ENCODE results near the gene PLA2G2C.

PLA2G2C gene

DNA sequence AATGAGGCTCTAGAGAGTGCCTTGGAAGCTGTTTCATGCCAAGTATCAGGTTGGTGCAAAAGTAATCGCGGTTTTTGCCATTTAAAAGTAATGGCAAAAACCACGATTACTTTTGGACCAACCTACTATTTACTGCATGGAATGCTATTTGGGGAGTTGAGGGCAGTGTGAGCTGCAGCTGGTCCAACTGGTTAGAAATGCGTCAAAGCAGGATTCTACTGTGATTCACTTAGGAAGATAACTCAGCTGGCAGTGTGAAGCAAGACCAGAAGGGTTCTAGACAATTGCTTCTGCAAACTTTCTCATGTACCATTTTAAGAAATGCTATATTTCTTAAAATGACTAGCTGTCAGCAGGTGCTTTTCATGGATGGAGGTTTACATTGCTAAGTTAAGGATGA, 21.2 kb upstream of the PLA2G2C start:
- DNase-seq (ENCODE audit: low read depth), result no peak

DNA sequence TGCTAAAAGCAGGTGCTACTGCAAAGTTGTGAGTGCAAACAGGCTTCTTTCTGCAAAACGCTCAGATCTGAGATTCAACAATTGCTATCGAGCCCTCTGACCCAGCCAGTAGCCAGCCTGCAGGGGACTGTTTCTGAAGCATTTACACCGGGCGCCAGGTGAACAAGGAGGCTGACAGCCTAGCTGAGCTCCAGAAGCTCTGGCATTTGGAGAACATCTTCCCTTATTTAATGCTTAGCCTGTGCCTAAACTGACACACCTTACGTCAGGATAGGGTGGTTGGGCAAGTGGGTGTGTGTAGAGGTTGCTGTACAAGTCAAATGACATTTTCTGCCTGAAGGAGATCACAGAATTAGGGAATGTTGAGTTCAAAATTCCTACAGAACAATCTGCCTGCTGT, 15.8 kb upstream of the PLA2G2C start:
- no peak for DNase-seq (ENCODE audit: low read depth)

DNA sequence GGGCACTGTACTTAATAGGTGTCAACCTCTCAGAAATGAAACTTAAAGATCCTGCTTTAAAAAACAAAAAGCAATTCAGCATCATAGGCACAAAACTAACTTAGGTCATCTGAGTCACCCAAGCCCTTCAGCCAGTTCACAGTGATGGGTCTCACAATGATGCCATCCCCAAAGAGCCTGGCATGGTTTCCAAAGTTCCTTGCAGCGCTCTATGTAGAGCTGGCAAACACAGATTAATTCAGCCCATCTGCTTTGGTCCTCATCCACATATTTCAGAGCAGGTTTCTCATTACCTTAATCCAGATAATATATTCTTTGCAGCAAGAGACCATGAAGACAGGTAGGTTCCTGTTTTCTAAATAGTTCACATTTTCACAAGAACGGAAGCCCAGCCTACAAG, 14.6 kb upstream of the PLA2G2C start:
- DNase-seq (ENCODE audit: low read depth), result no peak

DNA sequence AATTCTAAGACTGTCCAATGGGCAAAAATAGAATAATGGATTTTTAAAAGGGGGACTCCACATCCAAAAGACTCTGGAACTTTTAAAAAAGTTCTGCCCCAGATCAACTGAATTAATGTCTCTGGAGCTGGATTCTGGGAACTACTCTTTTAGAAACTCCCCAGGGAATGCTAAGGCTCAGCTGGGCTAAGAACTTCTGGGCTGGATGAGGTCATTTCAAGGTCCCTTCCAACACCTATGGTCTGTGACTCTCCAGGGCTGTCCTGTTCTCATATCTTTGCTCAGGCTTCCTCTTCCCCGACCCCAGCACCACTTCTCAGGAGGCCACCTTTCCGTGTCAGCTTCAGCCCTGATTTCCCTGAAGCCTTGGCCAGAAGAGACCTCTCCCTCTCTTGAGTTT, 13.5 kb upstream of the PLA2G2C start:
- no peak for DNase-seq (ENCODE audit: low read depth)

DNA sequence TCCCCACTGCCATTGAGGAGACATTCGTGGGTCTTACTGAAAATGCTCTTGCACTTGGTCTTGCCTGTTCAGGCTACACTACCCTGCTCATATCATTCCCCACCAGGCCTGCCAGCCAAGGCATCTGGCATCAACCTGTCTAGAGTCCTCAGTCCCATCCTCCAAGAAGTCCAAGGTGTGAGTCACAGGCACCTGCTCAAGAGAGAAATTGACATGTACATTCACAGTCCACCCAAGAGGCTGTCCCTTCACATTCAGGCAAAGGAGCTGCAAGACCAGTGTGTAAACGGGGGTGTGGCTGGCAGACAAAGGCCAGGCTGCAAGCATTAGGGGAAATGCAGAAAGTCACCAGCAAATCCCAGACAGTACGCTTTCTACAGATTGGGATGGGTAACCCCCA, 13.1 kb upstream of the PLA2G2C start:
- no peak for DNase-seq (ENCODE audit: low read depth)

DNA sequence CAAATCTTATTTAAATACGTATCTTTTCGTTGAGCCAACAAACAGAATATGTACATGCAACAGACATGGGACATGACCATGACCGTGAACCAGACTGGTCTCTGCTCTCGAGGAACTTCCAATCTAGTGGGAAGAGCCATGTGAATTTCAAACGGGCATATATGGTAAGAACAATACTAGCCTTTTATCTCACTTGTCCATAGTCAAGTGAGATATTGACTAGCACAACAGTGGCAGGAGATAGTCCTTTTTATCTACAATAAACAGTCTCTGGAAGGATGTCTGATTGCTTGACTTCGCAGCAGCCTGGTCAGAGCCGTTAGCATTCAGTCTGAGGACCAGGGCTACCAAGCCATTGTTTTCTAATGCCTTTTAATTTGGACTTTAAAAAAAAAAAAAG, 12.6 kb upstream of the PLA2G2C start:
- DNase-seq (ENCODE audit: low read depth), result no peak

DNA sequence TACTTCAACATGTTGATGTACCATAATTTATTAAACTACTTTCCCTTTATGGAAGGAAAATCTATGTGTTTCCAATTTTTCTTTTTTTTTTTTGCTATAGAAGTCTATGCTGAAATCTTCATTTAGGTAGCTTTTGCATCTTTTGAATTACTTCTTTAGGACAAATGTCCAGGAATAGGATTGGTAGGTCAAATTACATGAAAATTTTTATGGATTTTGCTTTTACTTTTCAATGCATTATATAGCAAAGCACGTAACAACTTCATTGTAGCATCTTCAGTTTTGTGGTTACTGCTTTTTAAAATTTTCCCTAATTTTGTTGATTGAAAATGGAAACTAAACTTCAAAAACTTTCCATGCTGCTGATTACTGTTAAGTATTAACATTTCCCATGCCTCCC, 12.0 kb upstream of the PLA2G2C start:
- DNase-seq (ENCODE audit: low read depth), result no peak

DNA sequence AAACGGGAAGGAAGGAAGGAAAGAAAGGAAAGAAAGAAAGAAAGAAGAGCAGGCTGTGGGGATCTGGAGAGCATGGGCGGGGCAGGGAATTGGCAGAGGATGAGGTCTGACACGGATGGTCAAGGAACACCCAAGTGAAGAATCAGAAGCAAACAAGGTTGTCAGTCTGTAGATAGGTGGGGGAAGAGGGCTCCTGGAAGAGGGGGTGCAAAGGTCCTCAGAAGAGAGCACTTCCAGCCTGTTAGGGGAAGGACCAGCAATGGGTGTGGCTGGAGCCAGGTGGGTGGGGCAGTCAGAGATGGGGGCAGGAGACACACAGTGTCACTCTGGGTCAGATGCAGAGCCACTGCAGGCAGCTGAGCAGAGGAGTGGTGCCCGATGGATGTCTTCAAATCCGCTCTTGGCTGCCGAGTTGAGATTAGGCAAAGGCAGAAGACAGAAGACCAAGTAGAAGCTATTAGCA, 11.0 kb upstream of the PLA2G2C start:
- DNase-seq (ENCODE audit: low read depth), result no peak

DNA sequence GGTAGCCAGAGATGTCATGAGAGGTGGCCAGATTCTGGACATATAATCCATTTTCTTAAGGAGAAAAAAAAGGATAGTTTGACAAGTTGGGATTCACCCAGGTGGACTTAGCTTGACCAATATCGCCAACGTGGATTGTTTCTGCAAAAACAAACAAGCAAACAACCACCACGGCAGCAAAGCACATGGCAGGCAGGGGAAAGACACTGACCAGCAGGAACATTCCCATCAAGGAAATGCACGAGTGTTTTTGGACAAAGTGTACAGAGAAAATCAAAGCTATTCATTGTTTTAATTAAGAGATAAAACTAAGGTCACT, 9.1 kb upstream of the PLA2G2C start:
- no peak for DNase-seq (ENCODE audit: low read depth)

DNA sequence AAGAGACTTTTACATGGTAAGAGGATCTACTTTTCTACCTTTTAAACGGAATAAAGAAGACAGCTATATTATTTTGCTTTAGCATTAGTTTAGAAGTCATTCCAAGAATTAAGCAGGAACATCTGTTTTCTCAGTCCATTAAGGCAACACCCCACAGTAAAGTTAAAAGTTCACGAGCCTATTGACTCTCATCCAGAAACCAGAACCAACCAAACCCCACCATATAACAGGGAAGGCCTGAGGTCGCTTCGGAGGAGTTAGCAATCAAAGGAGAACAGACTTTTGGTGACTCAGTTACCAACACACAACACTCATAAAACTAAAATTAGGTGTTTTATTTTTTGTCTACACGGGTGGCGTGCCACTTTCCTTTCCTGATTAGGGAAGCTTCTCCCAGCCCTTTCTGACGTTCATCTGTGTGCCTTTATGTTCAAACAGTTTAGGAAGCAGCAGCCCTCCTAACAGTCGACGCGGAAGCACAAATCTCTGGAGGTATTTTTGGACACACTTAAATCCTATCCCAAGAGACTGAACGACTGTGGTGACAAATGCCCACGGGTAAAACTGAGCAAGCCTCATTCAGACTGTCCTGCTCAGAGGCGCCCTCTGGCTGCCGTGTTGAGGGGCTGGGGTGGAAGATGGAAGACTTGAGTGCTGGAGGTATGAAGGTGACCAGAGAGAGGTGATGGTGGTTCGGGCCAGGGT, 8.6 kb upstream of the PLA2G2C start:
- DNase-seq (ENCODE audit: low read depth), result peak; percentile 6

DNA sequence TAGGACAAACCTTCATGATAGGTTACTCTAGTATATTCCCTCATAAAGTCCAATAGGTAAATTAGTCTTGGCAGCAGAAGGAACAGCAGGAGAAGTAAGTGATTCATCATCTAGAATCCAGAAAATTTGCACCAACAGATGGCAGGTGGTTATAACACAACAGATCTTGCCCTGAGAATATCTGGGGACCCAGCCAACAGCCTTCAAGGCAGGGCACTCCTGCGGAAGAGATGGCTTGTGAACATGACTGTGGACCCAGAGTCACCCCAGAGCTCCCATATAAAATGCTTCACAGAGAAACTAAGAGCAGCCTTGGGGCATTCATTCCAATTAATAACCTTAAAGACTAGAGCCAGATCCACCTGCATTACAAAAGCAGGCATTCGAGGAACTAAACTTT, 7.9 kb upstream of the PLA2G2C start:
- no peak for DNase-seq (ENCODE audit: low read depth)

DNA sequence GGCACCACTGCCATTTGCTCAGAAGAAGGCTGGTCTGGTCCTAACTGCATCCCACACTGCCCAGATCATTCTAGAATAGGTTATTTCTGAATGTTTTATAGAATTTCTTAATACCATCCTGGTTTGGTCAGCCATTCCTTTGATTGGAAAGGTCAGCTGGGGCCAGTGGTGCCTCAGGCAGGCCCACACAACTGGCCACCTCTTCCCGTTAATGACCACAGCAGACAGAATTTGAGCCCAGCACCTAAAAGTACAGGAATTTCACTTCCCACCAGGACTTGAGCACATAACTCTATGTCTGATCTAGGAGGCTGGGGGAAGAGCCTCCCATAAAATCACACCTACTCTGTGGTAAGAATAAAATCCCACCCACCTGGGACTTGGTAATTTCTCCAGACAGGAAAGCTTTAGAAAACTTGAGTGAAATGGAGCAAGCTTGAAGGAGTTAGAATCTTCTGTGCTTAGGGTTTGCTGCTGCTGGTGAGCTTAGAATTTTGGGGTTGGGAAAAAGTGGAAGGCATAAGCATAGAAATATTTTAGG, 6.6 kb upstream of the PLA2G2C start:
- no peak for DNase-seq (ENCODE audit: low read depth)

DNA sequence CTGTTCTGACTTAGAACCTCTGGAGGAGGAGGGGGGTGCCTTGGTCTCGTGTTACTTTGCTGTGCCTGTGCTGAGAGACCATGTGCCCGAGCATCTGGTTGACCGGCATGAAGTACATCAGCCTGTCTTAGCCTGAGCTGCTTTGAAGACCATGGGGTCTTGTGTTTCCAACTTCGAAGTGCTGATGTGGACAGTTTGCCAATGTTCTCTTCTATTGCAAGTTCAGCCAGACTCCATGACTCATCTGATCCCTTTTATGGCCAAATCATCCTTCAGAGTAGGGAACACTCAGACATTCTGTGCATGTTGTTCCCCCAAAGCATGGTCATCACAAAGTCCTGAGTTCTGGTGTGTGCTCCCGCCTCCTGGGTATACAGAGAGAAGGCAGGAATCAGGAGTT, 6.0 kb upstream of the PLA2G2C start:
- DNase-seq (ENCODE audit: low read depth), result no peak

DNA sequence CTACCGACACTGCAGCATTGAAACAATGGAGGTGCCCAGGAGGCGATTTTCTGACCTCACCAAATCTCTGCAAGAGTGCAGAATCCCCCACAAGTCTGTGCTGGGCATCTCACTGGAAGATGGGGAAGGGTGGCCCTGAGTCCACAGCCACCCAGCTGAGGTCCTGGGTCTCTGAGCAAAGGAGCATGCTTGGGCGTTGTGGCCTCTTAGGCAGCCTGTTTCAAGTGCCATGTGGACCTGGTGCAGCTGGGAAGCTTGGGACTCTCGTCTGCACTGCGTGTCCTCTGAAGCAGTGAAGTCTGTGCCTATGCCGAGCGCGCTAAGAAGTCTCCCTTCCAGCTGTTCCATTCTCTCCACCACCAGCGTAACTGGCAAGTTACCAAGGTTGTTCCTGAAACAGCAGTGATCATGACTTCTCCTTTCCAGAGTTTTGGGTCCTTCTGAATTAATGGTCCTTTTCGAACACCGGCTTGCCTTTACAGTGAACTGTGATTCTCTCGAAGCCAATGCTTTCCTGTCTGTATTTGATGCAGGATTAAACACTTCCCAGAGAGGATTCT, 5.0 kb upstream of the PLA2G2C start:
- no peak for DNase-seq (ENCODE audit: low read depth)

DNA sequence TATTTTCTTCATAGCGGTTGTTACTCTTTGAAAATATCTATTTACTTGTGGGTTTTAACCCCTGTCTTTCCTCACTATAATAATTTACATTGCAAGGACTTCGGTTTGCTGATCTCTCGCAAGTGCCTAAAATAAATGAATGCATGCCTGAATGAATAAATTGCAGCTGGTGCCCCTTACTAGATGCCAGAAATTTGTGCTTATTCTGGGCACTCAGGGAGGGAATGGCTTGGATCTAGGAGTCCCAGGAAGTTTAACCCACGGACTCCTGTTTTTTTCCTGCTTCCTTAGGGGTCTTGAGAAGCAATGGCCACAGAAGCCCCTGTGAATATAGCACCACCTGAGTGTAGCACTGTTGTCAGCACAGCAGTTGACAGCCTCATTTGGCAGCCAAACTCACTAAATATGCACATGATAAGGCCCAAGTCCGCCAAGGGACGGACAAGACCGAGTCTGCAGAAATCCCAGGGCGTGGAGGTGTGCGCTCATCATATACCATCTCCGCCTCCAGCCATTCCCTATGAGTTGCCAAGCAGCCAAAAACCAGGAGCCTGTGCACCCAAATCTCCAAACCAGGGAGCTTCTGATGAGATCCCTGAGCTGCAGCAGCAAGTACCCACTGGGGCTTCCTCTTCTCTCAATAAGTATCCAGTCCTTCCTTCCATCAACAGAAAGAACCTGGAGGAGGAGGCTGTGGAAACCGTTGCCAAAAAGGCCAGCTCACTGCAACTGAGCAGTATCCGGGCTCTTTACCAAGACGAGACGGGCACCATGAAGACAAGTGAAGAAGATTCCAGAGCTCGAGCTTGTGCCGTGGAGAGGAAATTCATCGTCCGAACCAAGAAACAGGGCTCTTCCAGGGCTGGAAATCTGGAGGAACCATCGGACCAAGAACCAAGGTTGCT, 4.2 kb upstream of the PLA2G2C start:
- DNase-seq (ENCODE audit: low read depth), result no peak

DNA sequence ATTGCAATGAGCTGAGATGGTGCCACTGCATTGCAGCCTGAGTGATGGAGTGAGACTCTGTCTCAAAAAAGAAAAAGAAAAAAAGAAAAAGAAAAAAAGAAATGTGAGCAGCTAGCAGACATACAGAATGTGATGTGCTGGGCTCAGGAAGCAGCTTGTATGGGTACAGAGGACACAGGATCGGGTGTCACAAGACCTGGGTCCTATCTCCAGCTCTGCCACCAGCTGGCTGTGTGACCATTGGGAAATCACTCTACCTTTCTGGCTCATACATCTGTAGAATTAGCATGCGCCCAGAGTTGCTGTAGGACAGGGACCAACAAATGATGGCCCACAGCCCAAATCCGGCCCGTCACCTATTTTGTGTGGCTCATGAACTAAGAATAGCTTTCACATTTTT, 3.3 kb upstream of the PLA2G2C start:
- DNase-seq (ENCODE audit: low read depth), result no peak

DNA sequence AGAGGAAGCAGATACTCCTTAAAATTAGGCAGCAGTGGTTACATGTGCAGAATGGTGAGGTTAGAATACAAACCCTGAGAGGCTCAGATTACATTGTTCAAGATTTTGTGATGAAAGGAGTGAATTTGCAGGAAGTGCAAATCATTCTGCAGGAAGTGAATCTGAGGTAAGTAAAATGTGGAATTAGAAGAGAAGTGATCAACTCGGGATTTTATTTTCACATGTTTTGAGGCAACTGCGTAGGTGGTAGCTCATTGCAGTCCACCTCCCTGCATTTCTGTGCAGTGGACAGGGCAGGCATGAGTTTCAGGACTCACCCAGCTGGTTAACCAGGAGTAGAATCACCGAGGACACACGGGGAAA, 2.1 kb upstream of the PLA2G2C start:
- no peak for DNase-seq (ENCODE audit: low read depth)

DNA sequence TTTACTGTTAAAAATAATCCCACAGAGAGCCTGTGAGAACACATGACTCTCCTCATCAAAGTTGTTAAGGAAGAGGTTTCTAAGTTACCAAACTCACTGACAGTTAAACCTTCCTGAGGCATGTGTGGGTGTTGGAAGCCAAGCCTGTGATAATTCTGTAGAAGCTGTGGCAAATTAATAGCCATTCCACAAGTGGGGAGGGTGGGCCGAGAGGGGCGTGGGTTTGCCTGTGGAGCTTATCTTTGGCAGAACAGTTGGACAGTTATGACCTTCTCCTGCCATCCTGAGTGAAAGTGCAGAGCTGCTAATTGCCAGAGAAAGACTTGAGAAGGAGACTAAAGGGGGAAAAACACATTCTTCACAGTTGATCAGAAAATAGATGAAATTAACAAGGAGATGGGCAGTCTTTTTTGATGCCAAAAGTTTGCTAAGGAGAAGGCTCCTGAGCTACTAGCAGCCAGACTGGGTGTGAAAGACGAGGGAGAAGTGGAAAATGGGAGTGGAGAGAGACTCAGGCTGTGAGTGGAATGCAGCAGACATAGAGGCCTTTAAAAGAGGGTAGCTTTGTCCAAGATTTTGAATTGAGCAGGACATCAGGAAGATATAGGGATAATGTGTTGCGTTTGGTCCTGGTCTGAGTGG, 1.6 kb upstream of the PLA2G2C start:
- no peak for DNase-seq (ENCODE audit: low read depth)

DNA sequence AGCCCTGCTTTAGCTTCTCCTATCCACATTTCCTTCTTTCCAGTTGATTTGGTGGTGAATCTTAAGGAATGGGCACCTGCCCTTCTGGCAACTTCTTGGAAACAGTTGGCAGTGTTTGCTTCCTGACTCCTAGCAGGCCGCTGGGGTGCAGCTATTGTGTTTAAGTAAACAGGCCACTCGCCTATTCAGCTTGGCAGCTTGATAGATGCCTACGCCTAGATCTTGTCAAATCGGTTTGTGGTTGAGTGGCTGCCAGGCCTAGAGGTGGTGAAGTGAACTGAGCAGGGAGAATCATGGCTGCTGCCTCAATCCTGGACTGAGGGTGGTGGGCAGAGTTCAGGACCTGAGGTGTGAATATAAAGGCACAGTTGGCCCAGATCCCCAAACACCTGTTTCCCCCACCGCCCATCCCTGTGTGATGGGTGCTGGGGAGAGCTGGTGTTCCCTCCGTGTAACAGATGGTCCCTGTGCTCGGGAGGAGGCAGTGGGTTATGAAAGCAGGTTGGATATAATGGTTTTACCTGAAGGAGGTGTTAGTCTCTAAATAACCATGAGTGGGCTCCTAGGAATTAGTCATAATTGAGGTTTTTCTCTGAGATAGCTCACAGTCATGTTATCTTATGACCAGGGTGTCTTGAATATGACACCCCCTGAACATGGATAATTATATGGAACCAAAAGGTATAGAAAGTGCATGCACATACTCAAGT, 940 bp upstream of the PLA2G2C start:
- DNase-seq (ENCODE audit: low read depth), result no peak

DNA sequence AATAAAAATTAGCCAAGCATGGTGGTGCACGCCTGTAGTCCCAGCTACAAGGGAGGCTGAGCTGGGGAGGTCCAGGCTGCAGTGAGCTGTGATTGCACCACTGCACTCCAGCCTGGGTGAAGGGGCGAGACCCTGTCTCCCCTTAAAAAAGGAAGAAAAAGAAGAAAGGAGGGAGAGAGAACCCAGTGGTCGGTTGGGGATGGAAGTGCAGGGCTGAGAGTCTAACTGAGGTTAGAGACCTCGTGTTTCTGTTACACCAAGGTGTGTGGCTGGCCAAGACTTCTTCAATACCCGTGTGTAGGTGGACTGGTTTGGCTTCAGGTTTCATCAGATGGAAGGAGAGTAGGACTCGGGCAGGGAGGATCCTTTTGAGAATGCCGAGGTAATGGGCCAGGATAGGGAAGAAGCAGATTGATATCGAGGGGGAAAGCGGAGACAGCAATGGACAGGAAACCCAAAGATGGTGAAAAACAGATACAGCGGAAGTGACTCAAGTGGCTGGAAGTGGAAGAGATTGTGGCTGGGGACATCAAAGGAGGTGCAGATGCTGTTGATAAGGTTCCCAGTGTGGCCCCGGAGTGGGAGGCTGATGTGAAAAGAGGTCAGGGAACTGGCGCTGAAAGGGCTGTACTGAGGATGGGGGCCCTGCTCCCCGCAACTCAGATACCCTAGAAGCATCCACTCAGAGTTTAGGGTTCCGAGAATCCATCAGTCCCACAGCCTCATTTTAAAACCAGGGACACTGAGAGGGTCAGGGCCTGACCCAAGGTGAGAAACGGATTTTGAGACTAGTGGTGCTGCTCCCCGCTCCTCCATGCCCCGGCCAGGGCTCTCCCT, 1.1 kb downstream of the PLA2G2C start:
- no peak for DNase-seq (ENCODE audit: low read depth)

DNA sequence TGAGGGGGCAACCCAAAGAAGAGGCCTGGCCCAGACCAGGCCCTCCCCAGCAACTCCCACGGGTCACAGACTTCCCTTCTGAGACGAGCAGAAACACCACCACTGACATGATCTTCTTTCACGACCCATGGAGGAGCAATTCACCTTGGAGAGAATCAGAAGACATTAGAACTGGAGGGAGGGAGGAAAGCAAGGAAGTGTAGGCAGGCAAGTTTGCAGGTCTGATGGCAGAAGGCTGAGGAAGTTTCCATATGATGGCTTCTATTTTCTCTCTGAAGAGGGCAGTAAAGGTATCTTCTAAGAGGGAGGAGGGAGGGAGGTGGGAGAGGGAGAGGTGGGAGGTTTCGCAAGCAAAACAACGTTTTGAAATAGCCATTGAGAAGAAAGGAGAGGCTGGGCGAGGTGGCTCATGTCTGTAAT, 1.8 kb downstream of the PLA2G2C start:
- no peak for DNase-seq (ENCODE audit: low read depth)

All from fibroblast of gingiva (primary cell).